K562 (cell line): ENCODE data around the gene CHRNA9. TPM values are rescaled to one million over a fixed set of nuclear protein-coding genes. Genes with fewer than 3 reads are reported as not detected.
"Not testable (repeated sequence)": the region's sequence is repeated elsewhere in the genome, so short reads cannot be mapped to it uniquely, and the experiment has no call there.

Source experiments
- ATAC-seq: fragments of 200-7000 bp; cut with Tn5 transposase; 3 replicates; pipeline ENCODE4 v1.9.1; 2020; ENCODE audit warnings: moderate library complexity
- BruUV-seq: library from RNA; stranded (reverse); fragments of 400-500 nt; replicated peaks from 2 replicates; lab custom pipeline; 2021; lab: Mats Ljungman, UMichigan
- CTCF ChIA-PET: fragments of 300-600 bp; formaldehyde crosslinking; extraction: SDS; loops from one replicate; lab custom pipeline; 2021; ENCODE audit warnings: low intra/inter-chr PET ratio; lab: Yijun Ruan, JAX
- POLR2A ChIA-PET: fragments of 300-600, 350-650 bp; sonication (Branson Sonifier 250); formaldehyde crosslinking; extraction: SDS; loops from one replicate; lab custom pipeline; 2021; ENCODE audit warnings: antibody characterized with exemption, inconsistent platforms; lab: Yijun Ruan, JAX
- DNase-seq, 4 experiments: peaks; one replicate each; pipeline versions ENCODE4 v3.0.0 to v3.0.0-alpha.2; 2011 to 2018; ENCODE audit warnings: low spot score in 3 of 4, mixed read lengths in 3 of 4; ENCODE audit errors: extremely low read depth in 1 of 4
- FAIRE-seq: peaks from 2 replicates; lab custom pipeline; 2011; peaks lifted over from hg19 to GRCh38; lab: Jason Lieb, UNC
- H2AFZ ChIP-seq: 2 replicates; pipeline ENCODE4 v1.6.0; 2011; ENCODE audit warnings: low read depth, low read length, control low read depth, inconsistent platforms
- H3K27ac ChIP-seq: fragments of 200-600 bp; 3 replicates; pipeline ENCODE4 v1.8.0; 2011; ENCODE audit warnings: low read depth, mild to moderate bottlenecking, control low read depth, inconsistent platforms, low read length, moderate library complexity, mixed read lengths; ENCODE audit errors: extremely low read depth
- H3K27me3 ChIP-seq, 2 experiments: fragments of 300-600 bp in 1 of 2; 2 replicates in 1 of 2; 3 replicates in 1 of 2; pipeline versions ENCODE4 v1.6.0 to v1.8.0; 2011; ENCODE audit warnings: inconsistent platforms in 2 of 2, low read length in 2 of 2, mild to moderate bottlenecking in 1 of 2, mixed read lengths in 1 of 2, moderate library complexity in 1 of 2; ENCODE audit not compliant: control insufficient read depth in 2 of 2, insufficient read depth in 2 of 2
- H3K36me3 ChIP-seq: fragments of 300-600 bp; 3 replicates; pipeline ENCODE4 v1.8.0; 2011; ENCODE audit warnings: mild to moderate bottlenecking, low read length, inconsistent platforms; ENCODE audit not compliant: control insufficient read depth, insufficient read depth
- H3K4me1 ChIP-seq, 2 experiments: fragments of 200-600 bp in 1 of 2; replicated peaks in 1 of 2; 2 replicates in 1 of 2; 3 replicates in 1 of 2; pipeline versions ENCODE4 v1.5.1 to v1.8.0; 2011; ENCODE audit warnings: inconsistent platforms in 2 of 2, low read length in 2 of 2, mild to moderate bottlenecking in 1 of 2, mixed read lengths in 1 of 2, moderate library complexity in 1 of 2; ENCODE audit not compliant: control insufficient read depth in 2 of 2, insufficient read depth in 2 of 2
- H3K4me2 ChIP-seq: 2 replicates; pipeline ENCODE4 v1.6.1; 2011; ENCODE audit warnings: low read length, control low read depth, inconsistent platforms, mixed read lengths; ENCODE audit not compliant: insufficient read depth
- H3K4me3 ChIP-seq: fragments of 200-600 bp; sonication (generic), shearing (Covaris generic); 2 replicates; pipeline ENCODE4 v1.5.1; 2016; ENCODE audit warnings: control low read depth, inconsistent platforms
- H3K79me2 ChIP-seq: fragments of 200-600 bp; 3 replicates; pipeline ENCODE4 v1.8.0; 2011; ENCODE audit warnings: low read length, inconsistent platforms; ENCODE audit not compliant: control insufficient read depth, insufficient read depth
- H3K9ac ChIP-seq, 2 experiments: 2 replicates each; pipeline versions ENCODE4 v1.6.0 to v1.6.1; 2011; ENCODE audit warnings: low read depth in 2 of 2, low read length in 2 of 2, control low read depth in 1 of 2, inconsistent platforms in 1 of 2, mild to moderate bottlenecking in 1 of 2, mixed read lengths in 1 of 2; ENCODE audit not compliant: insufficient read depth in 1 of 2
- H3K9me1 ChIP-seq: one replicate; pipeline ENCODE4 v1.6.0; 2011; ENCODE audit warnings: inconsistent platforms, mild to moderate bottlenecking, low read length, moderate library complexity; ENCODE audit not compliant: control insufficient read depth, insufficient read depth
- H3K9me3 ChIP-seq: replicated peaks from 2 replicates; pipeline ENCODE4 v1.5.1; 2011; ENCODE audit warnings: low read depth, low read length, inconsistent platforms; ENCODE audit not compliant: control insufficient read depth, insufficient read depth
- H4K20me1 ChIP-seq: replicated peaks from 2 replicates; pipeline ENCODE4 v1.6.1; 2011; ENCODE audit warnings: low read length, inconsistent platforms, mixed read lengths; ENCODE audit not compliant: control insufficient read depth, insufficient read depth
- ETS2 ChIP-seq: IDR thresholded peaks from 2 replicates; pipeline ENCODE4 v1.6.1; 2016; ENCODE audit warnings: borderline replicate concordance, missing genetic modification characterization, mild to moderate bottlenecking, moderate library complexity, missing compliant biosample characterization; ENCODE audit not compliant: poor library complexity, severe bottlenecking
- RBM22 ChIP-seq: fragments of 200-400 bp; formaldehyde crosslinking; IDR thresholded peaks from 2 replicates; pipeline ENCODE4 v1.6.1; 2018; ENCODE audit warnings: low read length, low read depth; ENCODE audit not compliant: poor library complexity, severe bottlenecking
- ZBTB26 ChIP-seq: fragments of 450-650 bp; formaldehyde crosslinking; IDR thresholded peaks from 2 replicates; pipeline ENCODE4 v1.4.0; 2022; ENCODE audit warnings: missing genetic modification characterization
- ZNF140 ChIP-seq: fragments of 250-450 bp; sonication (Bioruptor Pico); IDR thresholded peaks from 2 replicates; pipeline ENCODE4 v1.8.0; 2021; ENCODE audit warnings: moderate library complexity, mild to moderate bottlenecking, inconsistent platforms
- WGBS: fragments of 100-300 bp; shearing (Covaris generic); methylation state at CpG from one replicate; pipeline ENCODE4 v1.1.6; 2016; ENCODE audit warnings: low coverage, mixed read lengths; ENCODE audit not compliant: insufficient coverage; ENCODE audit errors: missing lambda C conversion rate; 5-methylcytosine and 5-hydroxymethylcytosine counted together
- in situ Hi-C: fragments of 300-500 bp; cut with MboI; formaldehyde crosslinking; loops from 4 replicates; pipeline ENCODE4 v1.15.0; 2018; ENCODE audit warnings: inconsistent platforms, mixed read lengths
- intact Hi-C: fragments of 100-400 bp; cut with micrococcal nuclease; formaldehyde crosslinking; loops from 2 replicates; pipeline ENCODE4 v1.14.2; 2022
- polyA plus RNA-seq, 8 experiments: library from polyadenylated mRNA; depleted of rRNA in 4 of 8; stranded (reverse) in 5 of 8; unstranded in 3 of 8; fragments of >200 nt; fragmentation: Nextera tagmentation in 2 of 8; fragmentation: Illumina TruSeq in 1 of 8; extraction: Ambion mirVana in 2 of 8; extraction: Trizol in 1 of 8; gene quantifications; 2 replicates each; pipeline versions ENCODE4 v1.2.1 to v1.2.3, GENCODE V29; 2011 to 2014; ENCODE audit warnings: inconsistent platforms in 1 of 8, missing spikeins in 1 of 8
- total RNA-seq, 7 experiments: library from RNA; depleted of rRNA in 6 of 7; stranded (reverse); fragments of >200 nt in 6 of 7; fragmentation: Illumina TruSeq in 2 of 7; extraction: Trizol in 2 of 7; gene quantifications; 2 replicates each; pipeline versions ENCODE4 v1.2.1 to v1.2.3, GENCODE V29; 2011 to 2021; ENCODE audit warnings: low replicate concordance in 1 of 7

CHRNA9 gene
- total and polyA plus RNA-seq, 9 of the 15 experiments (the other 6 are each of a cell fraction or from before 2014, with no cell fraction given) = not detected

GRCh38 chr4:40389986-40390385 lies 54.9 kb downstream of the CHRNA9 start (continued):
- TF ChIP-seq ZNF140 (CRISPR knock-in tag) (no peak), RBM22 (no peak), ETS2 (tag) (no peak), ZBTB26 (CRISPR knock-in tag) (no peak)

GRCh38 chr4:40392241-40392640 lies 57.1 kb downstream of the CHRNA9 start:
- peaks cover 31 to 38% of the 10 kb centered on the region in 2 experiments; a peak in 4 of 5 replicates for H3K27me3 ChIP-seq
- H3K9me3 ChIP-seq, H3K79me2 ChIP-seq, H2AFZ ChIP-seq, DNase-seq, ATAC-seq, intact Hi-C loops, H3K4me3 ChIP-seq, H3K4me1 ChIP-seq, CTCF ChIA-PET, H3K4me2 ChIP-seq, H4K20me1 ChIP-seq, in situ Hi-C loops, POLR2A ChIA-PET, BruUV-seq, H3K9ac ChIP-seq, H3K9me1 ChIP-seq, H3K27ac ChIP-seq, FAIRE-seq, H3K36me3 ChIP-seq: not testable (repeated sequence)
- 4% methylated on average over 9 of the region's 9 CpGs for WGBS
